GM03348 (cell line): ENCODE data around the gene ROR1.

Experiments
- DNase-seq: peaks from one replicate; pipeline ENCODE4 v3.0.0; 2012; ENCODE audit warnings: low spot score

The ROR1 gene

DNA sequence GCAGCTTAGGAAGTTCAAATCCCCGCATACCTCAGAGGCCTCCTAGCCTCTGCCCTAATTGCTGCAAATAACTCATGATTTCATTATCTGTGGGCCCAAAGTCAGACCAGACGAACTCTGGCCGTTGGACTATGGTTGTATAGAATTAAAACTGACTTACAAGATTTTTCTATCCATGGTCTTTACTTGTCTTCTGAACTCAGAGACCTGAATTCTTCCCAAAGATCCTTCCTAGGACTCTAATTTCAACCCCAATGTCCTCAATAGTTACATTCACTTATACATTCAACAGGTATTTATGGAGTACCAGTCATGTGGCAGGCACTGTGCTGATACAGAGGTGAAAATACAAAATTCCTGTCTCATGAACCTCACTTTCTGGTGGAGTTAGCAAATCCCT lies 247.2 kb downstream of the ROR1 start:
- DNase-seq: no peak

DNA sequence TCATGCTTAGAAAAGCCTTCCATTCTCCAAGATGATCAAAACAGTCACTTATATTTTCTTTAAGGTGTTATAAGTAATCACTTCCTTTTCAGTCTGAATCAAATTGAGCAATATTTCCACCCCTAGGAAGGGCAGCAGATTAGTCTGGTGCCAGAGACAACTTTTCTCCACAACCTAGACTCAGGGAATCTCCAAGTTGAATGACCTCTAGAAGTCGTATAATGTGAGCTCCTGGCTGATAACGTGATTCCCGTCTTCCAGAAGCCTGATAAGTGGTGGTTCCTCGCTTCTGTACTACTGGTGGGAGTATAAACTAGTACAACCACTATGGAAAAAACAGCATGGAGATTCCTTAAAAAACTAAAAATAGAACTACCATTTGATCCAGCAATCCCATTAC lies 251.2 kb downstream of the ROR1 start:
- DNase-seq: no peak

DNA sequence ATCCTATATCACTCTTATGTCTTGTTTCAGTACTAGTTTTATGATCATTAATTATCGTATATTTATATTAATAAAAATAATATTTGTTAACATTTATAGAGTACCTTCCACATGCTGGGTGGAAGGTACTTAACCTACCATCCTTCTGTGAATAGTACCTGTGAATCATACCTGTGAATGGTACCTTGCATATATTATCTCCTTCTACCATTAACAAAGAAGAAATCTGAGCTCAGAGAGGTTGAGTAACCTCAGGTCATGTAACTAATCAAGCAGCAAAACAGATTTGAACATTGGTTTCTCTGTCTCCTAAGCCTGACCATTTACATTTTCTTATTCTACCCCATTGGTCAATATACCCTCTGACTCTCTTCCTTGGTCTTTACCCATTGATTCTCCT lies 255.2 kb downstream of the ROR1 start:
- no peak for DNase-seq

DNA sequence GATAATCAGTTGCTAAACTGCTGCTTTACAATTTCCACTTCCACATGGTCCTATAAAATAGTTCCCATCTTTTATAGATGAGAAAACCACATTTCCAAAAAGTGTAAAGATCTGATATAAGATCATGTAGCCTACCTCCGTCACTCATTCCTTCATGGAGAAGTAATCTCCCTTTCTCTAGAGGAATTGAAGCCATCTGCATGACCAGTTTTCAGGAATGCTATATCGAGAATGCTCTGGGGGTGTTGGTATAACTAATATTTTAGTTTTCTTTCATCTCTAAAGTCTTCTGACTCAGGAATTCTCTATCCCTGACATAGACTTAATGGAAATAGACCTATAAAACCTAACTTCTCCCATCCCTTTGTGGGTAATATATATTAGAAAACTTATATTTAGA lies 256.6 kb downstream of the ROR1 start:
- no peak for DNase-seq

DNA sequence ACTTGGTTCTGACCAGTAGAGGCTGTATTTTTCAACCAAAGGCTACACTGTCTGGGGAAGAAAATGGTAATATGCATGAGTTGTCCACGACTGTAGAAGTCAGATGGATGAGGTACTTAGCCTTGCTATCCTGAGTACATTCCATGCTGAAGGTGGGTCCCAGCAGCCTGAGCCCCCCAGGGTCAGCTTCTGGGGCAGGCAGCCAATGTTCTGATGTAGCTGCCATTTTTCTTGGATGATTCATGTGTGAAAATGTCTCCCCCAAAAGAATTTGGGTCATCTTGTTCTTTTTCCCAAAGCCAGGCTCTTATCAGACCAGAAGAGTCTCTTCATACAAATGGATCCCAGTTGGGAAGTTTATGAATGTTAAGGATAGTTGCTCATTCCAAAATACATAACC lies 257.4 kb downstream of the ROR1 start:
- no peak for DNase-seq

DNA sequence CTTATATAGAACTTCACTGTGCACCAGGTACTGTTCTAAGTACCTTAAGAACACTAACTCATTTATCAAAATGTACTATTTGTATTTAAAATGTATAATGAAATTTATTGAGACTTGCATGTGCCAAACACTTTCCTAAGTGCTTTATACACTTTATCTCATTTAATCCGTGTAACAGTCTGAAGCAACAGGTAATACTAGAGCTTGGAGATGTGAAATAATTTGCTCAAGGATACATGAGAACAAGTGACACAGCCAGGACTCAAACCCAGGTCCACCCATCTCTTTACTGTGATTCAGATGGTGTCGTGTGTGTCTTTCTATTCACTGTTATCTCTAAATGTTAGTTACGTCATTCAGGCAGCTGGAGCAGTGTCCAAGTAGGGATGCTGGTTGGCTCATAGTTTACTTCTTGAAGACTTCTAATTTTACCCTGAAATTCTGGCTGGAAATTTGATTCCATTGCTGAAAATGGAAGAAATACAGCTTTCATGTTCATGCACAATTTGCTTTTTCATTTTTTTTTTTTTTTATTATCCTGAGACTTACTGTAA lies 259.9 kb downstream of the ROR1 start:
- peak; percentile 19 for DNase-seq

DNA sequence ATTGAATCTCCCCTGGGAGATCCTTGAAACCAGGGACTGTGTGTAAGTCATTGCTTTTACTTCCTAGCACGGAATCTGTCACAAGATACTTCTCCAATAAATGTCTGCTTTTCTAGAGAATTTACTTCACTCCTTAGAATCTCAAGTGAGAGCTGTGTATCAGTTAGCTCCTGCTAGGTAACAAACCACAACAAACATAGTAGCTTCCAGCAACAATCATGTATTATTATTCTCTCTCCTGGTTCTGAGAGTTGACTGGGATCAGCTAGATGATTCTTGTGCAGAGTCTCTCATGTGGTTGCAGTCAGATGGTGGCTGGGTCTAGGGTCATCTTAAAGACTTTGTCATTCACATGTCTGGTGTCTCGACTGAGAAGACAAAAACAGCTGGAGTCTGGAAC lies 262.7 kb downstream of the ROR1 start:
- no peak for DNase-seq

DNA sequence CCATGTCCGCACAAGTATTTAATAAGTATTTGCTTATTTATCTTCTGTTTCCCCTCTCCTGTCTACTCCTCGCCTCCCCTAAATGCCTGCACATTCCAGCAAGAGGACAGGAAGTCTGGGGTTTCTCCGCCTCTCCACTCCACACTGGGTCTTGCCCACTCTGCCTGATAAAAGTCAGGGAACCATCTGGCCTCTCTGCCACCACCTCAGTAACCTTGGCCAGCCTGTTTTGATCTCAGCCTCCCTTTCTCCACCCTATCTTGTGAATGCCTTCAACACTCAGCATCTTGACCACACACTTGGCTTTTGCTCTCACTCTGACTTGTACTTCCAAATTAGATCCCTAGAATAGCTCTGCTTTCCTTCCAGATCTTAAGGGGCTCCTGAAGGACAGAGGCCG lies 264.3 kb downstream of the ROR1 start:
- DNase-seq: no peak

DNA sequence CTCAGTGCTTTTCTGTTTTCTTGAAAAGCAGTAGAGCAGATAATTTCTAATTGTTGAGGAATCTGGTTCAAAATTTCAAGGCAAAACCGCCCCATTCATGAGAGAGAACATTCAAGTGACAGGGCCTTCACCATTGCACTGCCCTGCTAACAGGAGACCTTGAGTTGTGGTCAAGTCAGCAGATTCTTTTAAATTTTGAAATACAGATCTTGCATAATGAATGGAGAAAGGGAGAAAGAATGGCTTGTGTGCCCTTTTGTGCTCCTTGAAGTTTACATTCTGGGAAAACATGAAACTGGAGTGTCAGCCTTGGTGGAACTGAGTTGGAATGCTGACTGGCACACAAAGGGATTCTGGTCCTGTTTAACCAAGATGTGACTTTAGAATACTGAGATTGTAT lies 265.1 kb downstream of the ROR1 start:
- peak; percentile 29 for DNase-seq

DNA sequence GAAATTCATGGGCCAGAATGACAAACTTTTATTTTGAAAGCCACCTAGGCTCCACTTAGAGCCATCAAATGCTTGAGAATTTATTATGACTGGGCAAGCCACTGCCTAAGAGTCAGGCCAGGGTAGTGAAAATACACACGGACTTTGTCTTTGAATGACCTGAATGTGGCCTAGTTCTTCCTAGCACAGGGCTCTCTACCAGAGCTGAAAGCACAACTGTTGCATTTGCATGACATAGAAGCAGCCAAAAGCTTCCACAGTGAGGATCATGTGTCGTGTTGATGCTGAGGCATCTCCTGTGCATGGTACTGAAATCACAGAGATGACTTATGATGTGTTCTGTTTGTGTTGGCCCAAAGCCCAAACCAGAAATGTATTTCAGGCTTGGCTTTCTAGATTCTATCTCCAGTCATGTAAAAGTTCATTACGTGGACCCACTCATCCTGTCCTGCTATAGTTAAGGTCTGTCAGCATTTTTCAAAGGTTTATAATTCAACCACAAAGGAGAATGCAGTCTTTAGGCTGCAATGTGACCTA lies 265.6 kb downstream of the ROR1 start:
- peak; percentile 79 for DNase-seq

DNA sequence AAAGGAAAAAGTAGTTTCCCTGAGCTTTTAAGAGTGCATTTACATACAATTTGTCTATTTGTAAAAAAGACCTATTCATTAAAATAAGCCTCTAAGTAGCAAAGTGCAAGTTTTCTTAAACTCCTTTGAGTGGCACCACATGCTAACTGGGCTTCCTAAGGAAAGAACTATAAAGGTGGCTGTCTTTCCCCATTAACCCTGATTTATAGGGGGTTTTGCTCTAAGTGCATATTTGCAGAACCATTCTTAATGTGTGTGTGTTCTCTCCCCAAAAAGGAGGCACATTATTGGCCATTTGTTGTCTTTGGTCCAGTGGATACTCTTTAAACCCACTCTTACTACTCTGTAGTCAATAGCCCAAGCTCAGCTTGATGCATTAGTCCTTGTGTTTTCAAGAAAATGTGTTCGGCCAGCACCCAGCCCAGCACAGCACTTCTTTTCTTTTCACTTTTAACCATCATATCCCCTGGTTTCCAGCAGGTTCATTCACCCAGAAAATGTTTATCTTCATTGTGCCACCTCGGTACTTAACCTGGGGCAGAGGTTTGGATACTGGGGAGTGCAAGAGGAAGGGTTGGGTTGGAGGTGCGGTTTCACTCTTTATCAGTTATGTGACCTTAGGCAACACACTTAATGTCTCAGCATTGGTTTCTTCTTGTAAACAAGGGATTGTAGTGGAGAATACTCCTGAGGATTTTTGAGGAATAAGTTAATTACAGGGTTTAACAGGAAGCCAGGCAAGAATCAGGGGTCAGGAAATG lies 267.7 kb downstream of the ROR1 start:
- DNase-seq: no peak

DNA sequence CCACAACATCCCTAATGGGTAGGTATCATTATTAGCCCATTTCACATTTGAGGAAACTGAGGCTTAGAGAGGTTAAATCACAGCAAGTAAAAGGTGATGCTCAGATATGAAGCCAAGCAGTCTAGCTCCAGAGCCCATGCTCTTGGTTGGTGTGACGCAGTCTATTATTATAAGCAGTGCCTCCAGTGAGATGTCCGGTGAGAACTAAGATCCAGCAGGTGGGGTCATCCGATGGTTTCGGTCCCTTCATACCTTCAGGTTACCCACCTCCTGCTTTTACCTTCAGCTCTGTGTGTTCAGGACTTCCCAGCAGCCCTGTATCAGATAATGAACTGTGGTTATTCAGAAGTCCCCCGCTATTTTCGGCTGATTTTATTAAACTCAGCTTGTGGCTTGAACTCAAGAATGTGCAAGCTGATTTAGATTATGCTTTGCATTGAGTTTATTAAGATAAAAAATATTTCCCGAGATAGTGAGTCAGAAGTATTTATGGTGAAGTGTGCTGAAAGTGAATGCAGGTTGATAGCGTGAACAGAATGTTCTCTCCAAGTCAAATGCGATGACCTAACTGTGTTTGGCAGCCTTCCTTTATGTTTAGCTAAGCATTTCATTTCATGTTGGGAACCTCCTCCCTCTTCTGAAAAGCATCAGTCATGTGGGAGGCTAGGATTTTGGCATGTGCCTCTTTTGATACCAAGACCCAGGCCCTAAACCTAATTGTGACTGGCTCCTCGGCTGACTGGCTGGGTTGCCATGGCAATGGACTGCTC lies 268.7 kb downstream of the ROR1 start:
- DNase-seq: peak; percentile 62

DNA sequence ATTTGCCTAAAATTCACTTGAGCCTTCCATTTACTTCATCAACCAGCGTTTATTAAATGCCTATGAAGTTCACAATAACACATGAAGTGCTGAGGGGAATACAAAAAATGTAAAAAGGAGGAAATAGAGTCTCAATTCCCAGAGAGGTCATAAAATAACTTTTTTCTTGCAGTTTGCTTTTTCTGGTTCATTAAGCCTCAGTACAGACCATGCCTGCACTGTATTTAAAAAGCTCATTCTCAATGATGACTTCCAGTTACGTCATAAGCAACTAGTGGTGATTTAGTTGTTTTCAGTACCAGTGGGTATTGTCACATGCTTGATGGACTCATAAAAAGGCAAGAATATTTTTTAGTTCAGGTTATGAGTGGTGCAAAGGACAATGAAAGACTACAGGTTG lies 269.5 kb downstream of the ROR1 start:
- DNase-seq: no peak

DNA sequence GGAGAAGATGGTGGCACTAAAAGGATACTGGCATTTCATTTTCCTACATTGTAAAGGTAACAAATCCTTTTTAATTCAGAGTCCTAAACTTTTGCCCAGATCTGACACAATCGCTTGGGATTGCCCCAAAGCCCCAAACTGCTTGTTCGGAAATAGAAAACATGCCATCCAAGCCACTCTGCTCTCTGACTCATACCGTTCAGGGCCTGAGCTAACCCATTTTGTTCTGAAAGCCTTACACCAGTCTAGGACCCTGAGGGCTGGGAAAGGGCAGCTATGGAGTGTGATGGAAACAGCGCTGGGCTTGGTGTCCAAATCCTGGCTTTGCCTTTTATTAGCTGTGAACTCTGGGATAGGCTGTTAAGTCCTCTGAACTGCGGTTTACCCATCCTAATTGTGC lies 270.2 kb downstream of the ROR1 start:
- peak; percentile 62 for DNase-seq

DNA sequence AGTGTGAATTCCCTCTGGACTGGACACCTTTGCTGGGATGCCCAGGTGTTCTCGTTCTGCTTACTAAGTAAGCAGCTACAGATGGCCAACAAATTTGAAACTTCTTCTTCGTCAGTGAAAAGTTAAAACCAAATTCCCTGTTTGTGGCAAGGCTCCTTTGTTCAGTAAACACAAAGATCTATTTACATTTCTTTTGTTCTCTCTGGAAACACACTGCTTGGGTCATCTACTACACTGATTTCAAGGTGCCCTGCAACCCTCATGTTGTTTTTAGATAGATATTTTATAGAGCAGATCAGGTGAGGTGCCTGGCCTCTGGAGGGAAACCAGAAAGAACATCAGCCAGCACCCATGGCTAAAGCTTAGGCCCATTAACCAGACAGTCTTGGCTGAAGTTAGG lies 272.4 kb downstream of the ROR1 start:
- no peak for DNase-seq

DNA sequence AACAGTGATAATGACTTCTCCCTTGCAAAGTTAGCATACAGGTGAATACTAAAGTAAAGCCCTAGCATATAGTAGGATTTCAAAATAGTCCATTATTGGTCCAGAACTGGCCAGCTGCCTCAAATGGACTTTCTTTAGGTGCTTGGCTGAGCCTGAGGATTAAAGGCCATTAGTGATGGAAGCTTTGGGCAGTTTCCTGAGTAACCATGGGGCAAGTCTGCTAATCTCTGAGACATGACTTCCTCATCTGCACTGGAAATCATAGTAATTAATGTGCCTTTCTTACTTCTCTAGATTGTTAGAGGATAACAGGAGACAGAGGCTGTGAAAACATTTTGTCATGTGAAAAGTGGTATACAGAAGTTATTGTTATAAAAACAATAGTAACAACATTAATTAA lies 273.1 kb downstream of the ROR1 start:
- no peak for DNase-seq

DNA sequence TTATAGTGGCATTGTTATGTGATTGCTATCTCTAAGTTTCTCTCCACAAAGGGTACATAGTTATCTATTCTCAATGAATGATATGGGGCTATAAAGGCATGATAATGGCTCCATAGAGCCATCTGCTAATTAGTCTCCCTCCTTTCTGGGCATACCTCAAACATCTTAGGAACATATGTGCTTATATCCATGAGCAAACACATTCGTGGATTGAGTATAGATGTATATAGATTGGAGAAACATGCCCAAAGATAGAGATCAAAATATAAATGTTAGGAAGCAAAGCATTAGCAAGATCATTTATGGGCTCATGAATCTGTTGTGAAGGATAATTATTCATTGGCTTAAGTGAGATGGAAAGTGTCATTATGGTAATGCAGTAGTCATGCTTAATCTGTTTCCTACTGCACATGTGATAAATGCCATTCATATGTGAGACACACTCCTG lies 273.8 kb downstream of the ROR1 start:
- DNase-seq: no peak

DNA sequence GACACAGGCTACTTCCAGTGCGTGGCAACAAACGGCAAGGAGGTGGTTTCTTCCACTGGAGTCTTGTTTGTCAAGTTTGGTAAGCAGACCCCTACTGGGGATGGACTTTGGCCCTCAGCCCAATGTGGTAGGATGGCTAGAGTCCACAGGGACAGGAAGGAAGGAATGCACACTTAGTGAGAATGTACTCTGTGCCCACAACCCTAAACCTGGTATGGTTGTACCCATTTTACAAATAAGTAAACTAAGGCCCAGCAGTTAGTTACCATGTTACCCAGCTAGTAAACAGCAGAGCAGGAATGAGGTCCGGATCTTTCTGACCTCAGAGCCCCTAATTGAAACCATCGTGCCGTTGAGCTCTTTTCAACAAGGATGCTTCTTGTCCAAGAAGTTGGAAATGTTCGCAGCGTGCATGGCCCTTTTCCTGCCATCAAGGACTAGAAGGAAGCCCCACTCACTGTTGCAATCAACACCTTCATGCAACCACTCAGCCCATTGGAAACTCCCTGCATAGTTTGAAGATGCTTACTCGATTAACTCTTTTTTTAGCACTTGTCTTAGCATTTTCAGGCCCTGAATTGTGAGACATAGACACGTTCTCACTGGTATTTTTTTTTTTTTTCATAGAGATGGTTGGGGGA lies 276.2 kb downstream of the ROR1 start:
- DNase-seq: no peak

DNA sequence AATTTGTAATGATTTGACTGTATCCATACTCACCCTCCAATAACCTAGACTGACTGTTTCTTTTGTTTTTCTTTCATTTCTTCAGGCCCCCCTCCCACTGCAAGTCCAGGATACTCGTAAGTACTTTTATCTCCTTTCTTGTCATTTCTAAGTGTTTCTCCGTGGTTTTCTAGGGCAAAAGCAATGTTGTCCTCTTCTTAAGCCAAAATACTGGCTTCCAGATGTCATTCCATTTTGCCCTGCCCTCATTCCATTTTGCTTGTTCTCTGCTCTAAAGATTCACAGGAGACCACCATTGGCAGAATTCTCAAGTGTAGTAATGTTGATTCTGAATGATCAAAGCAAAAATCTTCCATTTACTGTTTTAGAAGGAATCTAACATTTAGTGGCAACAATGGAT lies 276.8 kb downstream of the ROR1 start:
- DNase-seq: peak; percentile 16

DNA sequence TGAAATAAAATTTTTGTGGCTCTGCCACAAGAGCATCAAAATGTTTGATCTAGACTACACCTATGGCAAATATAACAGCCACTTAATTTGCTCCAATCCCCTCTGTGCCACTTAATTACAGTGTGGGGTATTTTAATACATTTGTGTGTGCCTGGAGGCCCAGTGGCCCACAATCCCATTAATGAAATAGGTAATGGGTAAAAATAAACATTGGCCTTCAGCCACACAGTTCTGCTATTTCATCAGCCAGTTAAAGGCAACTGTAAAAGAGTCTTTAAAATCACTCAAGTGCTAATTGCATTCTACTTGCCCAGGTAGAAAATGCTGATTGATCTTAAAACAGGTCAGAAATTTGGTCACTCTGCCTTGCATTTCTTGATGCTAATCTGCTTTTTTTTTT lies 278.0 kb downstream of the ROR1 start:
- DNase-seq: no peak

DNA sequence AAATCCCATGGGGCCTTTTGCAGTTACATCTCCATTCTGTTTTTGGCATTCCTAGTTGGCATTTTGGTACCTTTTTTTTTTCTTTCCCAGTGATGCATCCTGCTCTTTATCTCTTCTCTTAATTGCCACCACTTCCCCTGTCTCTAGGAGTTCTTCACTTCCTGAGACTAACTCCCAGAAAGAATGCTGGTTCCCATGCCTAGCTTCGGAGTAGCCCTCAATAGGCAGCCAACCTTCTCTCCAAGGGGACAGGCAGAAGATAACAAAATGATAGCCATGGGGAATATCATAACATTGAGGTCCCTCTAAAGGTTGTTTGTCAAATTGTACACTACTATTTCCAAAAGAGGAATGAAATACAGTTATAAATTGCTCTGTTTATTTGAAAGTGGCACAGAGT lies 279.0 kb downstream of the ROR1 start:
- no peak for DNase-seq

DNA sequence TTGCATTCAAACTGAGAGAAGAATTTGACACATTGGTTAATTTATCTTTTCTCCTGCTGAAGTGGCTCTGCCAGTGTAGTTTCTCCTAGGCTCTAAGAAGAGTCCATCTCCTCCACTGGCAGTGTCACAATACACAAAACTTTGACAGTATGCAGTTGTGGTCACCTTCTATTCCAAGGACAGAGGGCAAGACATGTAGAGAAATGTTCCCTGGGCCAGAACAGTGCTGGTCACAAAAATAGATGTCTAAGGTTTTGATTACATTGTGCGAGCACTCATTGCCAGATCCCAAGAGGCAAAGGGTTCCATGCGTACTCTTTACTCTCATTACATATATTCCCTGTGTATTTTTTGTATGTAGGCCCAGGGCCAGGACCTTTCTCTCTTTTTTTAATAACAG lies 281.5 kb downstream of the ROR1 start:
- DNase-seq: no peak

DNA sequence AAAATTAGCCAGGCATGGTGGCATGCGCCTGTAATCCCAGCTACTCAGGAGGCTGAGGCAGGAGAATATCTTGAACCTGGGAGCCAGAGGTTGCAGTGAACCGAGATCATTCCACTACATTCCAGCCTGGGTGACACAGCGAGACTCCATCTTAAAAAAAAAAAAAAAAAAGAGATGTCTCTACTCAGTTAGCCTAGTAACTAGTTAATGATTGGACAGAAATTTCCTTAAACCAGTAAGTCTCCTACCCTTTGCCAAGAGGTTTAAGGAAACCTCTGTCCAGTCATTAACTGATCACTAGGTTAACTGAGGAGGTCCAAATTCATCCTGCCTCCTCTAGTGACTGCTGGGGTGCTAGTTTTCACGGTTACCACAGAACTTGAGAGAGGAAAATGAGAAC lies 285.7 kb downstream of the ROR1 start:
- DNase-seq: no peak
